GM19099 (cell line): ENCODE results near the gene RECQL5.

ENCODE experiments used
- POLR2A ChIP-seq: IDR thresholded peaks from 3 replicates; pipeline ENCODE4 v1.6.1; 2011; ENCODE audit warnings: low read depth; ENCODE audit not compliant: insufficient read length; ENCODE audit errors: extremely low read depth

RECQL5 gene

GRCh38 chr17:75590849-75591721 lies 75.9 kb downstream of the RECQL5 start:
- TF ChIP-seq POLR2A: no peak

DNA sequence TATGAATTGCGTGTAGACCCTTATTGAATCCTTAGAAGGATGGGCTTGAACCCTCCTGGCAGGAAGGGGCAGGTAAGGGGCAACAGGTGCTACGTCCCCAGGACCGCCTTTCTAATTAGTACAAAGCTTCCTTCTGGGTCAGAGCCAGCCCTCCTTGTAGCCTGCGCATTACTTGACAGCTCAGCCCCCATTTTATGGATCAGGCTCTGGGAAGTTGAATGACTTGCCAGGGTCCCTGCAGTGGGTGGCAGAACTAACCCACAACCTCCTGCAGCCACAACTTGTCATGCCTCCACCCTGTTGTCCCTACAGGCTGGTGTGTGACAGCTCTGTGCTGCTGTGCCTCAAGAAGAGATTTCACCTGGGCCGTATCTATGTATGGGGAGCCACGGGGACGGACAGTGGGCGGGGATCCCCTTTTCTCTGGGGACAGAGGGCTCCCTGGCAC lies 76.6 kb downstream of the RECQL5 start:
- no peak for TF ChIP-seq POLR2A

DNA sequence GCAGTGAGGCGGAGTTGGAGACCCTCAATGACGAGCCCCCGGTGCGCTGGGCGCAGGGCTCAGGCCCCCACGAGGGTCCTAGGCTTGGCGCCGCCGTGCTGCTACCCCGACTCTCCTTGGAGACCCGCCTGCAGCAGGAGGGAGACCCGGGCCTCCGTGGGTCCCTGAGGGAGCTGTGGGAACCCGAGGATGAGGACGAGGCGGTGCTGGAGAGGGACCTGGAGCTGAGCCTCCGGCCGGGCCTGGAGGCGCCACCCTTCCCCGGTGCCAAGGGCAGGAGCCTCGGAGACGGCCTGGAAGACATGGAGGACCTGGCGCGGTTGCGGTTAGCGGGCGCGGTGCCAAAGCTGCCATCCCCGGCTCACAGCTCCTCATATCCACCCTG lies 77.0 kb downstream of the RECQL5 start:
- no peak for TF ChIP-seq POLR2A

- TF ChIP-seq POLR2A: no peak
Measured at GRCh38 chr17:75589012-75589918, 77.7 kb downstream of the RECQL5 start.

DNA sequence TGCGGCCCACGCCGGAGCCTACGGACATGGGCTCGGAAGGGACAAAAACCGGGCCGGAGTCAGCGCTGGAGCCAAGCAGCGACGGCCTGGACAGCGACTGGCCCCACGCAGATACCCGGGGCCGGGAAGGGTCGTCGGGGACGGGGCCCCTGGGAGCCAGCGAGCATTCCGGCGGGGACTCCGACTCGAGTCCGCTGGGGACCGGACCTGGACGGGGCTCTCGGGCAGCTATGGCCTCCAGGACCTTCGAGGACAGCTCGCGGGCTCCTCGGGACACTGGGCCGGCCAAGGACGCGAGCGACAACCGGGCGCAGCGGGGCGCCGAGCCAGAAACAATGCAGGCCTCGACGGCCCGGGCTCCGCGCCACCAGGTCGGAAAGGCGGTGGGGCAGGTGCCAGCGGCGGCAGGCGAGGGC lies 78.3 kb downstream of the RECQL5 start:
- no peak for TF ChIP-seq POLR2A

DNA sequence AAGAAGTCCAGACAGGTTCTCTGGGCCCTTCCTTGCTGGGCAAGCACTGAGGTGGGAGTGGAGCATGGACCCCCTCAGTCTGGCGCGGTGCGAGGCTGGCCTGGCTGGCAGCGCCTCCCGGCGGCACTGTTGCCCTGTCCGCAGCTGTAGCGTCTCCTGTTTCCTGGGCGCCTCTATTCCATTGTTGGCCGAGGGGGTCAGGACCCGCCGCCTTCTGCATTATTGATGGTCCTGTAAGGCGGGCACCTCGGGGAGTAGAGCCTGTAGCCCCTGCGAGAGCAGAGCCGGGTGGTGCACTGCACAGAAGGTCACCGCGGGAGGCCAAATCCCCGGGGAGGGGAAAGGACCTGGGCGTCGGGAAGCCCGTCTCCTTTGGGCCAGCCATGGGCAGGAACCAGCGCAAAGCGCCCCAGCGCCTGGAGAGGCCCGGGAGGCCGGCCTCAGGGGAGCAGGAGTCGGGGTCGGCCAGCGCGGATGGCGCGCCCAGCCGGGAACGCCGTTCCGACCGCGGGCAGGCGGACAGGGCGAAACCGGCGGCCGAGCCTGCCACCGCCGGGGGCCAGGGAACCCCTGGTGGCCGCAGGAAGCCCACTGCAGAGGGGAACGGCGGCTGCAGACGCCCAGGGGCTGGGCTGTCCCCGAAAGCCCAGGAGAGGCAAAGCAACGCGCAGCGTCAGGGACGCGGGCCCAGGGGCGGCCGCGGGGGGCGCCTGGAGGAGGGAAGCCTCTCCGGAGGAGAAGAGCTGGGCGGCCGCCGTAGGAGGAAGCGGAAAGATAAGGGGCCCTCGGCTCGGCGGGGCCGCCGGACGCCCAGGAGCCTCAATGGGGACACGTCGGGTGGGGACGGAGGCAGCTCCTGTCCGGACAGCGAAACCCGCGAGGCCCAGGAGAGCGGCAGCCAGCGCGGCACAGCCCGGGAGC lies 79.0 kb downstream of the RECQL5 start, which contains the start of gene MYO15B:
Gene MYO15B (plus strand): TSS at position 126 of the 921 bp plus-strand sequence. CDS start 258 bp downstream, at position 384.
- no peak for TF ChIP-seq POLR2A

DNA sequence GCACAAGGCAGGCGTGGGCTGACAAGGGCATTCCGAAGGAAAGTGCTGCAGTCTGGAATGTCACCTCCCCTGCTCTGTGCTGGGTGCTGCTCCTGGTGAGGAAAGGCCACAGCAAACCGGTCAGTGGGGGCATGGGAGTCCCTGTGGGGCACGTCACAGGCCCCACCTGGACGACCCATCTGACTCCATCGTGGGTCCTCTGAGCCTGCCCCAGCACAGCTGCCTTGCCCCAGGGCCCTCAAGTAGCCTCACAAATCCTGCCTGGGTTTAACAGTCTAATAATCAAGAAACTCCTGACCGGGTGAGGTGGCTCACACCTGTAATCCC lies 82.1 kb downstream of the RECQL5 start:
- TF ChIP-seq POLR2A: no peak
